Effector CD4-positive, alpha-beta T cell (primary cell): ENCODE data around the gene UQCRQ.

Experiments
- DNase-seq: peaks from one replicate; pipeline ENCODE4 v3.0.0-alpha.2; 2020

UQCRQ gene

DNA sequence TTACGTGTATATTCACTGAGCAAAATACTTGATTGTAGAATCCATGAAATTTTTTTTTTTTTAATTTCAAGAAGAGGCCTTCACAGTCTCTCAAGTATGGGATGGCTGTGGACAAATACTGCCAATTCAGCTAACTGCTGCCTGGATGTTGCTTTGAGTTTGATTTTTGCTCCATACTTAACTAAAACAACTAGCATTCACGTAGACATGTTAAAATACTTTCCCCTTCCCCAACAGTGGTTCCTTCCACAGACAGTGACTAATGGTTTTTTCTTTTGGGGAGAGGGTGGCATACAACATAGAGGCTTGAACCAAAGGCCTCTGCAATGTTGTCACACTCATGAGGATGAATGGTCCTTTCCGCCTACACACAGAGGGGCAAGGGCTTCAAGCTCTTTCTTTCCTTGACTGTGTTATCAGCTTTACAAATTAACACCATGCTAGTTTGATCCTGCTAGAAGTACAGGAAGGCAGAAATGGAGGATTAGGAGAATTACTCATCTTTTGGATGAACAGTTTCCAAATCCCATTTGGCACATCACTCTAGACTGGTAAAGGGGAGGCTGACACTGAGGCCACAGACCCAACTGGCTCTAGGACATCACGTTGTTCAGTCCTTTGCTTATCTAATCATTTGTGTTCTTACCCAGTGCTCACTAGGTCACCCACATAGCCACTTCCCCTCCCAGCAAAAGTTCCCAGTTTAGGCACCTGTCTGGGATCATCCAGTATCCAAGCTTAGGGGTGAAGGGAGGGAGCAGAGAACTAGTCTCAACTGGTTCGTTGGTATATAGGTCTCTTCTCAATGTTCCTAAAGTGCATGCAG, 5.2 kb downstream of the UQCRQ start:
- no peak for DNase-seq

- DNase-seq = no peak
Measured at GRCh38 chr5:132872788-132873118, 6.3 kb downstream of the UQCRQ start.

- DNase-seq = no peak
Measured at GRCh38 chr5:132873119-132873929, 6.9 kb downstream of the UQCRQ start, which contains the start of gene LEAP2. Gene LEAP2 (plus strand): TSS chr5:132873668. CDS start chr5:132873695, 27 bp downstream.

- no peak for DNase-seq
Measured at GRCh38 chr5:132873930-132874271, 7.5 kb downstream of the UQCRQ start.

GRCh38 chr5:132876020-132876759, 9.7 kb downstream of the UQCRQ start:
- DNase-seq = no peak

GRCh38 chr5:132877466-132877865, 11.0 kb downstream of the UQCRQ start:
- DNase-seq = no peak

GRCh38 chr5:132877938-132878337, 11.5 kb downstream of the UQCRQ start:
- no peak for DNase-seq

GRCh38 chr5:132883261-132883834, 16.9 kb downstream of the UQCRQ start:
- peak; percentile 13 for DNase-seq

DNA sequence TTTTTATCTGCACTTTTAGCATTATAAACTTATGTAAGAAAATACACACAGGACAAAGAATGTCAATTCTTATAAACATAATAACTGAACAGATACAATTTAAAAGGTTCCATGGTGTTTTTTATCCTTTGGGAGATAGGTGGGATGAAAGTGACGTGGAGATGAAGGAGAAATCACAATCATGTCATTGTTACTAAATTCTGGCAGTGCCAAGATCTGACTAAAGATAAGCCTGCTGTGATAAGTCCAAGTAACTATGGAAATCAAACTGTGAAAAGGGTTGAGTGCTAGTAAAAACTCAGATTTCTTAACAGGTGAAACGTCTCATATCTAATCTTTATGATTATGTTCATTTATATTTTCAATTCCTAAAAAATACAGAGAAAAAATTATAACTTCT, 18.1 kb downstream of the UQCRQ start:
- DNase-seq = no peak

DNA sequence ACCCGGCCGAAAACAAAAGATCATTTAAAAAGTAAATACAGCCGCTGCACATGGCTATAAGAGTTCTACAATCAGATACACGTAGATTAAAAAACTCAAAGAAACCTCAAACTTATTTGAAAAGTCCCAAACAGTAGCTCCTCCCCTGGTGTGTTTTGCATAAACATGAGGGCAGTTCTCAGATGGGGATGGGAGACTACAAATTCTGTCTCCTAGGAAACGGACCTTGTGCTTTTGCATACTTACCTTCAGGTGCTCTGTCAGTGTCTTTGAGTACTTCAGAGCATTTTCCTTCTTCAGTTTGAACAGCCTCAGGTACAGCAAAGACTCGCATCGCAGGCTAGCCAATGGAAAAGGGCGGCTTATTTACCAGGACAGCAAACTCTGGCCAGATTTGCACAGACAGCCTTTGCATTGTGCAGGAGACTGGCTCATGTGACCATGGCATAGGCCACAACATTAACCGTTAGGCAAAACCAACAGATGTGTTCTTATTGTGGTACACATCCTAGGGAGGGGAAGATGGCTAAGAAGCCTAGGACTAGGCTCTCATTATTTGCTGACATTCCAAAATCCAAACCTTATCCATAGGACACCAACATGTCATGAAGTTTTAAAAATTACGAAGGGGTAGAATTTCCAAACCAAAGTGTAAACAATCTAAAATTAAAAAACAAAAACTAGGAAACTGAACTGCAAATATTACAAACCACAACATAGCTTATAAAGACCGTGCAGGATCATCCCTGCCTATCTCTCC, 19.8 kb downstream of the UQCRQ start:
- DNase-seq = no peak

DNA sequence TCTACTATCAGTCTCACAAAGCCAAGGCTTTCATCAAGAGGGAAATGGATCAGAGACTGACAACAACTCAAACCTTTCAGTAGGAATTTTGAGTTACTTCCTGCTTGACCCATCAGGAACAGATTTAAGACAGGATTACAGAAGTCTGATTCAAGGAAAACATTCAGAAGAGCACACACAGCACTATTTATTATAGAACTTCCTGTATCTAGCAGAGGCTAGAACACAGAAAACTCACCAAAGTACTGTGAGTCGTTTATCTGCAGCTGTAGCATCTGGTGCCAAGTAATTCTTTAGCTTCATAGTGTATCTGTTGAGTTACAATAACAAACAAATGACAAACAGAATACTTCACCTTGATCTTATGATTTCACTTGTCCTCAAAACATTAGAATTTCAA, 20.8 kb downstream of the UQCRQ start:
- DNase-seq = no peak

DNA sequence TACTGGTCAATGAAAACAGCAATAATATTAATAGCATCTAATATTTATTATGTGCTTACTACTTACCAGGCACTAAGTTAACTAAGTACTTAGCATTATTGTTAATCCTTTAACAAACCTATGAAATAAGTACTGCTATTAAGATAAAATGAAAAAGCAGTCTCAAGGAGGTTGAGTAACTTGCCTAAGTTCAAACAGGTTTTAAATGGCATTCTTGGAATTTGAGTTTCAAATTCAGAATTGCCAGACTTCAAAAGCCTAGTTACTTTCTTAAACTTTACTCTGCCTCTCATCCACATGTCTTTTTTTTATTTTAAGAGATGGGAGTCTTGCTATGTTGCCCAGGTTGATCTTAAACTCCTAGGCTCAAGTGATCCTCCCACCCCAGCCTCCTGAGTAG, 23.1 kb downstream of the UQCRQ start:
- DNase-seq = no peak

- no peak for DNase-seq
Measured at GRCh38 chr5:132890817-132891216, 24.4 kb downstream of the UQCRQ start.

GRCh38 chr5:132895719-132896305, 29.4 kb downstream of the UQCRQ start:
- no peak for DNase-seq

- DNase-seq = no peak
Measured at GRCh38 chr5:132896685-132897084, 30.2 kb downstream of the UQCRQ start.

DNA sequence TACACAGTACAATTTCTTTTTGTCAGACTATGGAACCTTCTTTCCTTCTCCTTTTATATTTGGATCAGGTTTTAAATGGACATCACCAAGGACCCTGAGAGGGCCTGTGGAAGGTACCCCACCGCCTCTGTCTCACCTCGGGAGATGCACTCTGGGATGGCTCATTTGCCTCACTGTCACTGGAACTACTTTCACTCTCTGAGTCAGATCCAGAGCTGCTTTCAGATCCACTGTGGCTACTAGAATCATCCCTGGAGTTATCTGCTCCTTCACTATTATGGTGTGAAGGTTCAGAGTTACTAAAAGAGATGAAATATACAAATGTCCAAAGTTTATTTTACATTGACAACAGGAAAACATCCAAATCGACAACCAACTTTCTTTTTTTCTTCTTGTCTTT, 31.7 kb downstream of the UQCRQ start:
- no peak for DNase-seq

DNA sequence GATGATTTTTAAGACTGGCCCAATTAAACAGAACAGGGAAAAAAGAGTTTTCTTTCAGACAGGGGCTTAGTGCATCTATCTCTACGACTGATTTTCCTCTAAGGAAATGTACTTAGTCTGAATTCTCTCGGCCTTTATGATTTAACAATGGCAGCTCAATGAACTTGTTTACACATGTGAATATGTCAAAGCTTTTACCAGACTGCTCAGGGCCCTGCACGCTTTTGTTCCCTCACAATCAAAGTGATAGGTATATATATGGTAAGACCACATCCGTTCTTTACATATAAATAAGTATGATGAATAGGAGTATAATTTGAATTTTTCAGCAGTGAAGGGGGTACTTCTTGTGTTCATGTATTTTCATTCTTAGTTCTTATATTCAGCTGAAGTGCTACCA, 34.6 kb downstream of the UQCRQ start:
- DNase-seq = no peak

- no peak for DNase-seq
Measured at GRCh38 chr5:132901730-132902129, 35.3 kb downstream of the UQCRQ start.

- DNase-seq = no peak
Measured at GRCh38 chr5:132905938-132906337, 39.5 kb downstream of the UQCRQ start.

- no peak for DNase-seq
Measured at GRCh38 chr5:132907161-132907560, 40.7 kb downstream of the UQCRQ start.

DNA sequence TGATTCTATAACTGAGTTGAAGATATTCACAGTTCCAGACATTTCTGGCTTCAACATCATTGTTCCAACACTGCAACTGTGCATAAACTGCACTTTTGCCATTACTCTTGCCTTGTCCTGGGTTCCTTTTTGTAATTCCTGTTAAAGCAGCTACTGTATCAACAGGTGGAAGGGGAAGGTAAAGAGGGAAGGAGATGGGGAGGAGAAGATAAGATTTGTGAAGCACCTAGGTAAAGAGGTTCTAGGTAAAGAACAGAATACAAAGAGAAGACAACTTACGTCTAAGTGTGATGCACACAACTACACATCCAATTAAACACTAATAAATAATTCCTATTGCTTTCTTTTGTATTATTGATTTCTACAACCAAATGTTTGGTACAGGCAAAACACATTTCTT, 43.3 kb downstream of the UQCRQ start:
- no peak for DNase-seq

DNA sequence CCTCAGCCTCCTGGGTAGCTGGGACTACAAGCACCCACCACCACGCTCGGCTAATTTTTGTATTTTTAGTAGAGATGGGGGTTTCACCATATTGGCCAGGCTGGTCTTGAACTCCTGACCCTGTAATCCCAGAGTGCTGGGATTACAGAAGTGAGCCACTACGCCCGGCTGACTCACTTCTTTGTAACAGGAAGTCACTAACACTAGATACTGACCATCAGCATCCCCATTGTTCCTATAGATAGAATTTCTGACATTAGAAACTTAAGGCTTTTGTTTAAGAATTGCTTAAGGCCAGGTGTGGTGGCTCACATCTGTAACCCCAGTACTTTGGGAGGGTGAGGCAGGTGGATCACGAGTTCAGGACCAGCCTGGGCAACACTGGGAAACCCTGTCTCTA, 49.2 kb downstream of the UQCRQ start:
- no peak for DNase-seq
